T-helper 1 cell treated with Interleukin-12 subunit alpha and Interleukin-12 subunit beta and Interleukin-4 antibody, amounts not matched to agents 30 ng/mL and 1 ng/mL, for 36 hours (primary cell): ENCODE results near the gene FAM168A. TPM values are rescaled to one million over a fixed set of nuclear protein-coding genes. Genes with fewer than 3 reads are reported as not detected.

ENCODE experiments used
- intact Hi-C: fragments of 100-400 bp; cut with micrococcal nuclease; formaldehyde crosslinking; loops from one replicate; pipeline ENCODE4 v1.15.1; 2024
- total RNA-seq: library from RNA; stranded (reverse); gene quantifications from 2 replicates; pipeline ENCODE4 v1.2.3, GENCODE V29; 2022

The FAM168A gene
- total RNA-seq, 1 donor from 2014 or later: 29.4 TPM

- intact Hi-C loops: loop anchor here (5.0 kb wide), 1 partner anchor 73 kb away; the partner anchor contains the start of gene FAM168A
Observed at GRCh38 chr11:73524774-73525173, 73.1 kb downstream of the FAM168A start.

- intact Hi-C loops: loop anchor here (2.0 to 5.0 kb wide), 2 partner anchors 17 to 76 kb away; partner anchors contain the start of gene FAM168A
Observed at GRCh38 chr11:73521621-73522020, 76.3 kb downstream of the FAM168A start.

GRCh38 chr11:73520353-73521061, 77.4 kb downstream of the FAM168A start:
- intact Hi-C loops: loop anchor here (1.0 to 5.0 kb wide), 3 partner anchors 11 to 77 kb away; partner anchors contain the start of gene FAM168A

DNA sequence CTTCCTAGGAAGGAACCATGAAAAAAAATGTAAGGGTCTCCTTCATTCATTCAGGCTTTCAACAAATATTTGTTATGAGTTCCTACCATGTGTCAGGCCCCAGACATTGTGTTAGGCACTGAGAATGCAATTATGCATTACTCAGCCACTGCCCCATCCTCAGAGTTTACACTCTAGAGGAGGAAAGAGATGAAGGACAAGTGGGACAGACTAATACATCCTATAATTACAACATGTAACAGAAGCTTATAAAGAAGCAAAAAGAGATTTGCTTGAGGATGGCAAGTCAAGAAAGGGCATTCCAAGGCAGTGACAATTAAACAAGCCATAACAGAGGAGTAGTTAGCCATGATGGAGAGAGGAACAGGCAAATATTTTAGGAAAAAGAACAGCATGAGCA, 78.6 kb downstream of the FAM168A start:
- intact Hi-C loops: no loop called here

GRCh38 chr11:73518195-73518594, 79.7 kb downstream of the FAM168A start:
- intact Hi-C loops: no loop called here

- intact Hi-C loops: no loop called here
Observed at GRCh38 chr11:73516080-73516479, 81.8 kb downstream of the FAM168A start.

- intact Hi-C loops: no loop called here
Observed at GRCh38 chr11:73513707-73514106, 84.2 kb downstream of the FAM168A start.

- intact Hi-C loops: no loop called here
Observed at GRCh38 chr11:73510877-73511276, 87.0 kb downstream of the FAM168A start.

DNA sequence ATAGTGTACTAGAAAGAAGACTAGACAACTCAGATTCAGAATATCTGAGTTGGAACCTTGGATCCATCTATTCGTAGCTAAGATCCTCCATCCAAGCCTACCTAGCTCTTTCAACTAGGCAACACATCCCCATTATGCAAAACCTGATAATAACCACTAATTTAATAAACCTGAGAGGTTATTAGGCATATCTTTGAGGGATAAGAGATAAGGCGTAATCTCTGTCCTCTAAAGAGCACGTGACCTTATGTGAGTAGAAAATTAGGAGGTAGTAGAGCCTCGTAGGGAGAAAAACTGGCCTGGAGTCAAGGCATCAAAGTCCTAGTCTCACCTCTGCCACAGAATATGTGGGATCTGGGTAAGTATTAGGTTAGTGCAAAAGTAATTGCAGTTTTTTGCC, 87.8 kb downstream of the FAM168A start:
- intact Hi-C loops: no loop called here

GRCh38 chr11:73509188-73509587, 88.7 kb downstream of the FAM168A start:
- intact Hi-C loops: no loop called here

DNA sequence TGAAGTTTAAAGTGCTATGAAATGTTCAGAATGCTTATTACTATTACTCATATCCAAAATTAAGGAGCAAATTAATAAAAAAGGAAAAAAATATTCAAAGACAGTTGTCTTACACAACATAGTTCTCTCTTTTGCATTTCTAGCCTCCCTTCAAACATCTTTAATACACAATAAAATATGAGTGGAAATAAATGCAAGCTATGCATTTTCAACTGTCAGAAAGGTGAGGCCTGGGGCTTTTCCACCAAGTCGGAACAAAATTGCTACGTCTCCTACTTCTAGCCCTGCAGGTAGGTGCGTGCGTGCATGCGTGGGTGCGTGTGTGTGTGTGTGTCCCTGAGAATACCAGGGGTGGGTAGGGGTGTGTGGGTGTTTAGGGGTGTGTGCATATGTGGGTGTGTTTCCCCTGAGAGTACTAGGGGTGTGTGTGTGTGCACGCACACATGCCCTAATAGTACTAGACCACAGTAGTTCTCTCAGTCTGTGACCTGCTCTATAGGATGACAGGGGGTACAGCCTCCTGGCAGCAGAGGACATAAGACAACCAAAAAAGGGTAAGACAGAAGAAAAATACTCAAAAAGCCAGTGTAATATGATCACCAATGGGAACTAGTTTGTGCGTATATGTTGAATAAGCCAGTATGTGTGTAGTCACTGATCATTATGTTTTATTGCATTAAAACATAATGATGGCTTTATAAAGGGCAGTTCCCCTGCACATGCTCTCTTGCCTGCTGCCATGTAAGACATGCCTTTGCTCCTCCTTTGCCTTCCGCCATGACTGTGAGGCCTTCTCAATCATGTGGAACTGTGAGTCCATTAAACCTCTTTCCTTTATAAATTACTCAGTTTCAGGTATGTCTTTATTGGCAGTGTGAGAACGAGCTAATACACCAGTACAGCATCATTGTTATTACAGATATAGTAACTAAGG, 89.4 kb downstream of the FAM168A start:
- intact Hi-C loops: no loop called here

DNA sequence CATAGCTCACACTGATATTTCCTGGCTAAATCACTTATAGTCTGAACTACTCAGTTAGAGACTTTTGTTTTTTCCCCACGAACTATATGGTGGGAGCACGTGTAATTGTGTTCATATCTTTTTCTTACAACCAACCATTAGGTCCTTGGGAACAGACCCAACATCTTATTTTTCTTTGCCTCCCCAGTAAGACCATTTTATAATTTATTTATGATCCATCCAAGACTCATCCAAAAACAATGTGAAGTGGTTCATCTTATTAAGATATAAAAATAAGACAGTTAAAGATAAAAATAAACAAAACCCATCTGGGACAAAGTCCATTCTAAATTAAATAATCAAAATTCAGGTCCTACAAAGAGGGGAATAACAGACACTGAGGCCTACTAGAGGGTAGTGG, 90.8 kb downstream of the FAM168A start:
- intact Hi-C loops: no loop called here

GRCh38 chr11:73506038-73506437, 91.9 kb downstream of the FAM168A start:
- intact Hi-C loops: no loop called here

DNA sequence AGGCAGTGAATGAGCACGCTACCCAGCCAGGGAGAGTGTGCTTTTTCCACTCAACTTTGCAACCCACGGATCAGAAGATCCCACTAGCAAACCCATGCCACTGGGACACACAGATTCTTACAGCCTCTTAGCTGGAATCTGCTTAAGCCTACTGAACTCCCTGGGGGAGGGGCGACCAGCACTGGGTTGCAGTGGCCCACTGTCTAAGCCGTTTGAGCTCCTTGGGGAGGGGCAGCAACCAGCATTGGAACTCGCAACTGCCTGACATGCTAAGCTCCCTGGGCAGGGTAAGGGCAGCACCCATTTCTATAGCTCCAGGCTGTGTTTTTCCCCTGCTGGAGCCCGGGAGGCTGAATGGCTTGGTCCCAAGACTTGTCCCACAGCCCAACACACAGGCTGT, 99.6 kb downstream of the FAM168A start:
- intact Hi-C loops: no loop called here

GRCh38 chr11:73496134-73496533, 101.8 kb downstream of the FAM168A start:
- intact Hi-C loops: no loop called here

- intact Hi-C loops: no loop called here
Observed at GRCh38 chr11:73495731-73496130, 102.2 kb downstream of the FAM168A start.

DNA sequence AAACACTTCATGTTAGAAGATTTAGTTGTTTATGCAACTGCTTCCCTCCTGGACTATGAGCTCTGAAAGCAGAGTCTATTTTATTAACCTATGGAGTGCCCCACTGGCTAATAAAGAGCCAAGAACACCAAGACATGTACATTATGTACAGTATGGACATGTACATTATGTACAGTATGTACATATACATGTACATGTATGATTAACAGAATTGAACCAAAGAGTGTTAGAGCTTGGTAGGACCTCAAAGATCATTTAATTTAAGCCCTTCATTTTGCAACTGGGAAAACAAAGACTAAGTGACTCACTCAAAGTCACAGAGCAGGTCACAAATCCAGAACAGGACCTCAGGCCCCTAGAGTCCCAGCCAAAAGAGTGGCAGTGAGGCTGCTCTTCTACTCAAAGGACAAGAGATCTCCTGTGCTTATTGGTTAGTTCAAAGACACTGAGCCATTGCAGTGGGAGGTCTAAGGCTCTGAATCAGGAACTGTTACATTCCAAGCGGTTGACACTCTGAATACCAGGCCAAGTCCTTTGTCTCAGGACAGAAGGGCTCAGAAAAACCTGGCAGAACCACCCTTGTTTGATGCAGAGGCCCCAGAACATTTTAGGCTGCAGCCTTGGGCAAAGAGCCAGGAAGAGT, 103.8 kb downstream of the FAM168A start:
- intact Hi-C loops: no loop called here

DNA sequence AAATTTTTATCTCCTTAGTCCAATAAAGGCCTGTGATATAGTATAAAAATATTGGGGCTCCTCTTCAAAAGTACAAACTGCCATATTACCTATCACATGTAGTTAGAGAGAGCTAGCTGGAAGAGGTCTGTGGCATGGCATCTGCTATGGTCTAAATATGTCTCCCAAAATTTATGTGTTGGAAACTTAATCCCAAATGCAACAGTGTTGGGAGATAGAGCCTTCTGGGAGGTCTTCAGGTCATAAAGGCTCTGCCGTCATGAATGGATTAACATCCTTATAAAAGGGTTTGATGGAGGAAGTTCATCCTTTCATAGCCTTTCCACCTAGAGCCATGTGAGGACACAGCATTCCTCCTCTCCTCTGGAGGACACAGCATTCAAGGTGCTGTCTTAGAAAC, 116.3 kb downstream of the FAM168A start:
- intact Hi-C loops: no loop called here

DNA sequence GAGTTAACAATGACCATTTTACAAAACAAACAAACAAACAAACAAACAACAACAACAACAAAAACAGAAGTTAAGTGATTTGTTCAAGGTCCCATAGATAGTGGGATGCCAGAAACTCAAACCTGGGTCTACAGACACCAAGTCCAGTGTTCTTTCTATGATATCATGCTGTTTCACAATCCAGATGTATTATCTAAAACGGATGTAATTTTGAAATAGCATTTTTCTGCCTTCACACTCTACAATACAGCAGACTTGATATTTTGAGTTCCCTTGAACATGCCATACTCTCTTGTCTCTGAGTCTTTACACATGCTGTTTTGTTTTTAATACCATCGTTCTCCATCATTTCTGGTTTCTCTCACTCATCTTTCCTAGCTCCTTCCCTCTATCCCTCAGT, 117.2 kb downstream of the FAM168A start:
- intact Hi-C loops: no loop called here

DNA sequence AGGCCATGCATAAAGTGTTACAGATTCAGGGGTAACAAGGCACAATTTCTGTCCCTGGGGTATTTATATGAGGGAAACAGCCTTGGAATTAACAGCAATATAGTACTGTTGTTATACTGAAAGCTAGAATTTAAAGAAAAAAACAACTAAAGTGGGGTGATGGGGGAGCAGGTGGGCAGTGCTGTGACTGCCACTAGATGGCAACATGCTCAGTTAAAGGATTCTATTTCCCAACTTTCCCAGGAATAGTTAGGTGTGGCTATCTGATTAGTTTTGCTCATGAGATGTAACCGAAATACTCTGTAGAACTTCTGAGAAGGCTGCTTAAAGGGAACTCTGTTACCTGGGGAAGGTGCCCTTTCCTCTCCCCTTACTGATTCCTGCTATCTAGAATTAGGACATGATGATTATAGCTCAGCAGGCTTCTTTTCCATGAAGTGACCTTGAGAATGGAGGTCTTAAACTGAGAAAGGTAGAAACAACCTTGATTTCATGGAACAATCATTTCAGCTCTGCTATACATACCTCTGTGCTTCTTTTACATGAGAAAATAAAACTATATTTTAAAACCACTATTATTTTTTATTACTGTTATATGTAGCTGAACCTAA, 119.1 kb downstream of the FAM168A start:
- intact Hi-C loops: loop anchor here (2.0 to 5.0 kb wide), 2 partner anchors 118 to 182 kb away; partner anchors contain the start of gene FAM168A

DNA sequence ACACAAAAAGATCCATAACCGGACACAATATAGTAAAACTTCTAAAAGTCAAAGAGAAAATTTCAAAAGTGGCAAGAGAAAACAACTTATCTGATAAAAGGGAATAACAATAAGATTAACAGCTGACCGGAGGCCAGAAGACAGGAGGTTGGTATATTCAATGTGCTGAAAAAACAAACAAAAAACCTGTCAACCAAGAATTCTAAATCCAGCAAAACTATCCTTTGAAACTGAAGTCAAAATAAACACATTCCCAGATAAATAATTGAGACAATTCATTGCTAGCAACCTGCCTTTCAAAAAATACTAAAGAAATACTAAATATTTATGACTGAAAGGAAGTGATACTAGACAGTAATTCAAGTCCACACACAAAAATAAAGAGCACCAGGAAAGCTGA, 120.4 kb downstream of the FAM168A start:
- intact Hi-C loops: loop anchor here (5.0 kb wide), 1 partner anchor 120 kb away; the partner anchor contains the start of gene FAM168A
